GM12878 (cell line): ENCODE data around the gene ERFL. TPM values are rescaled to one million over a fixed set of nuclear protein-coding genes. Genes with fewer than 3 reads are reported as not detected.
A peak's percentile ranks its signal among the peaks of the same experiment; 100 is the strongest.

ENCODE experiments used
- ATAC-seq: fragments of 200-7000 bp; cut with Tn5 transposase; 3 replicates; pipeline ENCODE4 v1.9.1; 2020; ENCODE audit warnings: mild to moderate bottlenecking, moderate library complexity
- BruUV-seq: library from RNA; stranded (reverse); fragments of 400-500 nt; replicated peaks from 2 replicates; lab custom pipeline; 2021; lab: Mats Ljungman, UMichigan
- CTCF ChIA-PET: fragments of 300-600 bp; sonication (Branson Sonifier 250); formaldehyde crosslinking; extraction: SDS; loops from one replicate; lab custom pipeline; 2021; ENCODE audit warnings: inconsistent platforms; lab: Yijun Ruan, JAX
- POLR2A ChIA-PET: fragments of 350-600 bp; formaldehyde crosslinking; extraction: SDS; loops from one replicate; lab custom pipeline; 2021; ENCODE audit warnings: inconsistent platforms; lab: Charles Lee
- RAD21 ChIA-PET: fragments of 300-600 bp; sonication (Branson Sonifier 250); formaldehyde crosslinking; loops from one replicate; lab custom pipeline; 2023; ENCODE audit warnings: antibody characterized with exemption; ENCODE audit not compliant: unreplicated experiment; lab: Charles Lee
- SMC1A ChIA-PET: fragments of 300-600 bp; sonication (Branson Sonifier 250); formaldehyde crosslinking; loops from one replicate; lab custom pipeline; 2023; ENCODE audit not compliant: unreplicated experiment, uncharacterized antibody; lab: Charles Lee
- DNase-seq: peaks from one replicate; pipeline ENCODE4 v3.0.0-alpha.2; 2011; ENCODE audit warnings: low read depth, low spot score
- FAIRE-seq: peaks from 3 replicates; lab custom pipeline; 2011; peaks lifted over from hg19 to GRCh38; lab: Jason Lieb, UNC
- H2AFZ ChIP-seq: 2 replicates; pipeline ENCODE4 v1.6.0; 2011; ENCODE audit warnings: low read depth, low read length, control low read depth; ENCODE audit not compliant: control insufficient read depth
- H3K27ac ChIP-seq: 2 replicates; pipeline ENCODE4 v1.5.1; 2011; ENCODE audit warnings: control low read depth; ENCODE audit not compliant: control insufficient read depth, insufficient read depth
- H3K27me3 ChIP-seq, 2 experiments: replicated peaks in 1 of 2; 2 replicates each; pipeline versions ENCODE4 v1.6.0 to v1.6.1; 2011; ENCODE audit warnings: low read length in 1 of 2; ENCODE audit not compliant: control insufficient read depth in 2 of 2, insufficient read depth in 2 of 2
- H3K36me3 ChIP-seq, 2 experiments: 2 replicates each; pipeline ENCODE4 v1.5.1; 2011; ENCODE audit warnings: low read length in 1 of 2; ENCODE audit not compliant: control insufficient read depth in 2 of 2, insufficient read depth in 2 of 2
- H3K4me1 ChIP-seq: 2 replicates; pipeline ENCODE4 v1.6.1; 2011; ENCODE audit warnings: mild to moderate bottlenecking, low read length, moderate library complexity, mixed read lengths; ENCODE audit not compliant: control insufficient read depth, insufficient read depth
- H3K4me2 ChIP-seq: 2 replicates; pipeline ENCODE4 v1.6.0; 2011; ENCODE audit warnings: control low read depth; ENCODE audit not compliant: control insufficient read depth, insufficient read depth
- H3K4me3 ChIP-seq: fragments of 200-600 bp; sonication (generic); 2 replicates; pipeline ENCODE4 v1.5.1; 2016
- H3K79me2 ChIP-seq: 2 replicates; pipeline ENCODE4 v1.6.0; 2011; ENCODE audit warnings: low read length; ENCODE audit not compliant: control insufficient read depth, insufficient read depth
- H3K9ac ChIP-seq: 2 replicates; pipeline ENCODE4 v1.8.0; 2011; ENCODE audit warnings: low read length, control low read depth, mixed read lengths; ENCODE audit not compliant: control insufficient read depth, insufficient read depth
- H3K9me3 ChIP-seq: replicated peaks from 3 replicates; pipeline ENCODE4 v1.5.1; 2011; ENCODE audit warnings: mild to moderate bottlenecking, low read length; ENCODE audit not compliant: control insufficient read depth, insufficient read depth
- H4K20me1 ChIP-seq: 2 replicates; pipeline ENCODE4 v1.6.0; 2011; ENCODE audit not compliant: control insufficient read depth, insufficient read depth
- CTCF ChIP-seq, 3 experiments: IDR thresholded peaks in 2 of 3; conservative IDR thresholded peaks in 1 of 3; 2 replicates each; pipeline ENCODE4 v1.5.1; 2011; ENCODE audit warnings: low read depth in 3 of 3, low read length in 3 of 3, mild to moderate bottlenecking in 3 of 3, control low read depth in 2 of 3, moderate library complexity in 2 of 3, inconsistent platforms in 1 of 3, mixed read lengths in 1 of 3; ENCODE audit not compliant: control insufficient read depth in 2 of 3, insufficient read depth in 1 of 3; ENCODE audit errors: extremely low read depth in 1 of 3
- HDGF ChIP-seq: fragments of 450-650 bp; IDR thresholded peaks from 2 replicates; pipeline ENCODE4 v1.6.1; 2016; ENCODE audit warnings: antibody characterized with exemption
- NBN ChIP-seq: fragments of 450-650 bp; IDR thresholded peaks from 2 replicates; pipeline ENCODE4 v1.6.1; 2016
- PBX3 ChIP-seq: IDR thresholded peaks from 2 replicates; pipeline ENCODE4 v1.6.1; 2011; ENCODE audit warnings: mild to moderate bottlenecking, low read depth, low read length, moderate library complexity; ENCODE audit not compliant: insufficient replicate concordance
- RAD51 ChIP-seq: fragments of 450-650 bp; IDR thresholded peaks from 2 replicates; pipeline ENCODE4 v1.6.1; 2016; ENCODE audit warnings: moderate library complexity, mild to moderate bottlenecking, inconsistent platforms
- WGBS: methylation state at CpG from one replicate; pipeline ENCODE4 v1.1.6; 2016; ENCODE audit warnings: low lambda C conversion rate; ENCODE audit not compliant: insufficient replicate concordance, insufficient coverage; ENCODE audit errors: missing lambda C conversion rate; 5-methylcytosine and 5-hydroxymethylcytosine counted together
- in situ Hi-C: fragments of 300-500 bp; cut with MboI; formaldehyde crosslinking; loops from 9 replicates; pipeline ENCODE4 v1.14.3; 2018; ENCODE audit warnings: mixed read lengths
- intact Hi-C: fragments of 100-400 bp; cut with micrococcal nuclease; formaldehyde crosslinking; loops from one replicate; pipeline ENCODE4 v1.14.2; 2022; ENCODE audit not compliant: unreplicated experiment
- polyA plus RNA-seq, 11 experiments: library from polyadenylated mRNA; depleted of rRNA in 4 of 11; unstranded in 6 of 11; stranded (reverse) in 5 of 11; fragments of >200 nt; fragmentation: Nextera tagmentation in 4 of 11; fragmentation: Illumina TruSeq in 1 of 11; extraction: Ambion mirVana in 4 of 11; extraction: Trizol in 1 of 11; gene quantifications; 1 replicate in 1 of 11; 2 replicates in 10 of 11; pipeline versions ENCODE4 v1.2.1 to v1.2.3, GENCODE V29; 2011 to 2016; ENCODE audit warnings: inconsistent platforms in 2 of 11, missing spikeins in 2 of 11, low read depth in 1 of 11
- total RNA-seq, 4 experiments: library from RNA; depleted of rRNA in 3 of 4; stranded (reverse); fragments of >200 nt in 3 of 4; fragmentation: Illumina TruSeq in 1 of 4; extraction: Trizol in 1 of 4; gene quantifications; 2 replicates each; pipeline versions ENCODE4 v1.2.1 to v1.2.3, GENCODE V29; 2013 to 2021

The ERFL gene
- total and polyA plus RNA-seq, 10 of the 15 experiments (the other 5 are each of a cell fraction or from before 2014, with no cell fraction given), result 0.04 to 0.10 (median 0.05) TPM; not detected in 7

- Histone ChIP-seq H3K4me2 (no peak overlapping the region), H3K9me3 (no peaks in the 10 kb centered on the region; the same call in 2 of the 3 replicates), H3K9ac (no peak overlapping the region), H3K4me3 (no peak overlapping the region), H2AFZ (no peak overlapping the region), H3K79me2 (no peaks in the 10 kb centered on the region), H4K20me1 (no peaks in the 10 kb centered on the region), H3K36me3 (no peaks in the 10 kb centered on the region), H3K27me3 (peaks cover 0 to 5% of the 10 kb centered on the region in 2 experiments; a peak in 2 of 4 replicates), H3K27ac (no peak overlapping the region), H3K4me1 (peaks cover 2% of the 10 kb centered on the region; the same call in 1 of the 2 replicates)
- 24% methylated on average over 26 of the region's 26 CpGs for WGBS
- ATAC-seq (peak; percentile 24), DNase-seq (no peak), FAIRE-seq (no peak)
- RAD21 ChIA-PET, result interaction anchor here (0.6 kb wide), 1 partner anchor 13 kb away, joined by 3 read pairs; no protein-coding TSS in a partner anchor
- POLR2A ChIA-PET, result interaction anchor here (1.2 kb wide), 1 partner anchor 48 kb away, joined by 4 read pairs; no protein-coding TSS in a partner anchor
- CTCF ChIA-PET, result no interaction called here
- SMC1A ChIA-PET, result no interaction called here
- no peak for TF ChIP-seq RAD51
- no peak for TF ChIP-seq PBX3
- TF ChIP-seq NBN, result 0 out of 2 replicates have a peak, but pooled peaks have one; percentile 28
- TF ChIP-seq CTCF (IDR thresholded peaks at IDR 0.05 in 2 of 3, conservative IDR thresholded peaks at IDR 0.05 in 1 of 3; ENCODE audit: control insufficient read depth in 2 of 3, extremely low read depth in 1 of 3, insufficient read depth in 1 of 3, low read depth in 3 of 3, low read length in 3 of 3), result 0 out of 6 replicates have a peak, but pooled peaks of 1 of the 3 experiments have one; percentile 3
- TF ChIP-seq HDGF, result 0 out of 2 replicates have a peak, but pooled peaks have one; percentile 14
- intact Hi-C loops (no loop called here), in situ Hi-C loops (no loop called here)
- no TSS peak for BruUV-seq
Measured at GRCh38 chr19:41920882-41921576, 7.2 kb downstream of the ERFL start.
